ENCODE measurements around the gene S100A12.
"Not testable (repeated sequence)": the region's sequence is repeated elsewhere in the genome, so short reads cannot be mapped to it uniquely, and the experiment has no call there.

S100A12 gene

DNA sequence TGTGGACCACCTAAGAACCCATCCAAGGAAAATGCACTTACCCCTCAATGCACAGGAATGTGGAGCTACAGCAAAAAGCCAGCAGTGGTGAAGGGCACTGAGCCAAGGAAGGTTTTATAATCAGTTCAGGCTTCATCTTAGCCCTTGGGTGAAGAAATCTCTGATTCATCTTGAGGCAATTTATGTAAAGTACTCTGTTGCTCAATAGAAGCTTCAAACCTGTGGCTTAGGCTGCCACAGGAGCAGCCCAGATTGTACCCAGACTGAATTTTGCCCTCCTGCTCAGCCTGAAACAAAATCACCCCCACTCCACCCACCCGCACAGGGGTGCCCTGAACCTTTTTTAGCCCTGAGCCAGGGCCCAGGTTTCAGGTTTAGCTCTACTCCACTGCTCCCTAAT, at the start of gene S100A12:
TSS of gene S100A12 (minus strand) at position 111 of the 400 bp plus-strand sequence. CDS start 1,029 bp downstream, outside the sequence.
- peak; percentile 82 for DNase-seq (ENCODE audit: low spot score)

DNA sequence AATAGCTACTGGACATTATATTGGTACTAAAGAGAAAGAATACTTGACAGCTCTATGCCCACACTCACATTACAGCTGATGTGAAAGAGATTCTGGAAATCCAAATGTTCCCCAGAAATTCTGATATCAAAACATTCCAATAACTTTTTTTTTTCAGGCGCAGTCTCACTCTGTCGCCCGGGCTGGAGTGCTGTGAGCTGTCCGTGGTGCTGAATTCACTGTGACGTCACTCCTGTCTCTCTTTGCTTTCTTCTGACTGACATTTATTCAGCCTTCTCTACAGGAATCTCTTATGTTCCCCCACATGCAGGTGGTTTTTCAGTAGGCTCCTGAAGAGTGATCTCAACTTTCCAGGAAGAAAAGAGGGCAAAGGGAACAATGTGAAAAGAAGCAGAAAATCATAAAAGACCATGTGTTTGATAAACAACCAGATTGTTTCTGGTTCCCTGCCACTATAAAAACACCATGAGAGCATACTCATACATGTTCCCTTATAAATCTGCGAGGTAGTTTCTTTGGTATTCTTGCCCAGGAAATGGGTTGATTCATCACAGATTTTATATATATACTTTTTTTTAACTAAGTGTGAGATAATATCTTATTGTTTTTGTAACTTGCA, 47.1 kb upstream of the S100A12 start:
- DNase-seq (ENCODE audit: low spot score), result peak; percentile 62

DNA sequence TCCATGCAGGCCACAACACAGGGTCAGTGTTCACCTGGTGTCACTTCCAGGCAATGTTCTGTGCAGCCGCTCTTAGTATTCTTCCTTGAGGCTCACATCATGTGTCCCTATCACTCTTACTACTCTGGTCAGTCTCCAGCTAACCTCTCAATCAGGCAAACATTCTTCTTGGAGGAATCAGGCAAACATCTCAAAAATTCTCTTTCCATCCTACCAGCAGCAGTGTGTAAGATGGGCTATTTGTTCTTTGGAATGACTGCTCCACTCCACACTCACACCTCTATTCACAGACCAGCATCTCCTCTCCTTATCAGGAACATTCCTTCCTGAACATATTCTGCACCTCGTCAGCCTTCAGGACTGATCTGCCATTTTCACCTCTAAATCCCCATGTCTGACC, 44.9 kb upstream of the S100A12 start:
- no peak for DNase-seq (ENCODE audit: low spot score)

DNA sequence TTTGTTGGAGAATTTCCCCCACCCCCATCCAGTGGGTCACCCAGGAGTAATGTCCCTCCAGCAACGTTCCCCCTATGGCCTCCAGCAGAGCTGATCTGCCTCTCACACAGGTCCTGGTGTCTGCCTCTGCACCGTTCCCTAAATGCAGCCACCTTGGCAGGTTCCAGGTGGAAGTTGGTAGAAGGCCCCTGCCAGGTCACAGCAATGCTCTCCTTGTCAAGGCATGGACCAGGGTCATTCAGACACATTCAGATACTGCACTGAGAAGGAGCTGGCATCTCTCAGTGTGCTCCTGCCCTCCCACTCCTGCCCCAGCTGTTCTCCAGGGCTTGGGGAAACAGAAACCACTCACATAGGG, 44.0 kb upstream of the S100A12 start:
- not testable (repeated sequence) for DNase-seq (ENCODE audit: low spot score)

DNA sequence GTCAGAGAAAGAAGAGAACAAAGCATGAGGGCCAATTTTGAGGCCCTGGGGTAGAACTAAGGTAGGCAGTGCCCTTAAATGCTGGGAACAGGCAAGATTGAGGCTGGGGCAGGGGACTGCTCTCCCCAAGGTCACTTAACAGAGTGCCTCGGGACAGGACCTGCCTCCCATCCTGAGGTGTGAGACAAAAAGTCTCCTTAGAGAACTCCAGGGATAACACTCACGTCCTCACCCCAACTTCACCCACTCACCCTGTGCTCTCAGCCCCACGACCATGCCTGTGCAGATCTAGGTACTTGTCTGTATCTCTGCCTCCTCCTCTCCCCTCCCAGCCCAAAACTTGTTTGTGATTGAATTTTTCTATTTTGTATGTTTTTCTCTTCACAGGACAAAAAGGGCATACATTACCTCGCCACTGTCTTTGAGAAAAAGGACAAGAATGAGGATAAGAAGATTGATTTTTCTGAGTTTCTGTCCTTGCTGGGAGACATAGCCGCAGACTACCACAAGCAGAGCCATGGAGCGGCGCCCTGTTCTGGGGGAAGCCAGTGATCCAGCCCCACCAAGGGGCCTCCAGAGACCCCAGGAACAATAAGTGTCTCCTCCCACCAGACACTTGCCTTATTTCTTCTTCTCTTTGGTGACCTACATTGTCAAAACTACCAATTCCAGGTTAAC, 43.5 kb upstream of the S100A12 start:
- DNase-seq (ENCODE audit: low spot score), result not testable (repeated sequence)

DNA sequence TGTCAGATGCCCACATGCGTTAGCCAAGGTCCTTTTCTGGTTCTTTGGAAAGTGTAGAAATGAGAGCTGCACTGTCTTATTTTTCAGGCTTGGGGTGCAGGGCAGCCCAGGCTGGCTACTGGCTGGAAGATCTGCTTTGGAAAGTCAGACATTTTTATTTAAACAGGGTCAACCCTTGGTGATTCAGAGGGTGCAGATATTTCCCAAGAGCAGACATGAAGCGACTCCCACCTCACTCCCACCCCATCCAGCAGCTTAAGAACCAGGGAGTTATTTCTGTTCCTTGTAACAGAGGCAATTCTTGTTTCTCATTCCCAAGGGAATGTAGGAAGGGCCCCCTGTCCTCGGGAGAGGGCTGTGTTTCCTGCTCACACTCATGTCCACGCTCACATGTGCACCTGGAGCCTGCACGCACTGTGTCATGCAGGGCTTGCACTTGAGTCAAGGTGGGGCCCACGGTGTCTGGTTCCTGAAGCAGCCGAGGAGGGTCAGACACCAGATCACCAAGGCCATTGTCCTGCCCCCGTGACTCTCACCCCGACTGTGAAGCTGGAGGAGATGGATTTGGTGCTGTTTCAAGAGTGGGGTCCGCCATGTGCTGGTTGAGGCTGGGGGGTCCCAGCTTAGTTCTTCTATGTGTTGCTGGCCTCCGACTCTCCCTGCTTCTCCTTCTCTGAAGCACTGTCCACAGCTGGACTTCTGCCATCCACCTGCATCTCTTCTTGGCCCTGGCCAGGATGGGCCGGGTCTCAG, 41.9 kb upstream of the S100A12 start:
- DNase-seq (ENCODE audit: low spot score), result no peak

DNA sequence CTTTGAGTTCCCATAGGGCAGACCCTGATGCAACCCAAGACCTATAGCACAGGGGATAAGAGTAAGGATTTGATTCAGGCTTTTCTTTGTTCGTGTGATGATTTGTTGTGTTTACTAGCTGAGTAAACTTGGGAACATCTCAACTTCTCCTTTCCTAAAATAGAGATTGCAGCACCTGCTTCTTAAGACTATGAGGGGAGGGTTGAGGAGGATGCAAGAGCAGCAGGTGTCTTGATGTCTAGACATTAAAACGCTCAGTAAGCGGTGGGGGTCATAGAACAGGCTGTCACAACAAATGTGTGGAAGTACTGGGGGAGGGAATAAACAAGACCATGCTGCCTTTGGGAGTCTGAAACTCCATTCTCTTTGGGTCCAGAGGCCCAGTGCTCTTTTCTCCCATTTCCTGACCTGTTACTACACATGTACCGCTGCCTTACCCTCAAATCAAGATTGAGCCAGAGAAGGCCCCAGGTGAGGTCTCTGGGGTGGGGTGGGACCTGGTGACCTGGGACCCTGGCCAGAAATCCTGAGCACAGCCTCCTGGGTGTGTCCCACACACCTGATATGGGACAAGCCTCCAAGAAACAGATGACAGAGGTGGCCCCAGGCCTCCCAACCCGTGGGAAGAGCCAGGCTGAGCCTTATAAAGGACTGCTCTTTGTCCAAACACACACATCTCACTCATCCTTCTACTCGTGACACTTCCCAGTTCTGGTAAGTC, 40.6 kb upstream of the S100A12 start, which contains the start of gene S100A7A:
TSS of gene S100A7A (plus strand) at position 671 of the 721 bp plus-strand sequence. CDS start 1,563 bp downstream, outside the sequence.
- DNase-seq (ENCODE audit: low spot score), result no peak

DNA sequence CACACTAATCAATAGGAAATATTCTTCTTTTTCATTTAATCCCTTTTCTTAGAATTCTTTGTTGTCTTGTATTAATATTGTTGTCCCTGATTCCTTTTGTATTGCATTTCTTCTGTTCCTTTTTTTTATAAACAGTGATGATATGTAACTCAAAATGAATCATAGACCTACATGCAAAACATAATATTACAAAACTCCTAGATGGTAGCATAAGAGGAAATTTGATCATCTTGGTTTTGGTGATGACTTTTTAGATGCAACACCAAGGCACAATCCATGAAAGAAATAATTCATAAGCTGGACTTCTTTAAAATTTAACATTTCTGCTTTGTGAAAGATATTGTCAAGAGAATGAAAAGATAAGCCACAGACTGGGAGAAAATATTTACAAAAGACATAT, 38.5 kb upstream of the S100A12 start:
- DNase-seq (ENCODE audit: low spot score), result not testable (repeated sequence)

DNA sequence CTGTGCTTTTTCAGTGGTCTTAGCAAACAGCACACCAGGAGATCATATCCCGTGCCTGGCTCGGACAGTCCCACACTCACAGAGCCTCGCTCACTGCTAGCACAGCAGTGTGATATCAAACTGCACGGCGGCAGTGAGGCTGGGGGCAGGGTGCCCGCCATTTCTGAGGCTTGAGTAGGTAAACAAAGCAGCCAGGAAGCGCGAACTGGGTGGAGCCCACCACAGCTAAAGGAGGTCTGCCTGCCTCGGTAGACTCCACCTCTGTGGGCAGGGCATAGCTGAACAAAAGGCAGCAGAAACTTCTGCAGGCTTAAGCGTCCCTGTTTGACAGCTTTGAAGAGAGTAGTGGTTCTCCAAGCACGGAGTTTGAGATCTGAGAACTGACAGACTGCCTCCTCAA, 31.9 kb upstream of the S100A12 start:
- not testable (repeated sequence) for DNase-seq (ENCODE audit: low spot score)

DNA sequence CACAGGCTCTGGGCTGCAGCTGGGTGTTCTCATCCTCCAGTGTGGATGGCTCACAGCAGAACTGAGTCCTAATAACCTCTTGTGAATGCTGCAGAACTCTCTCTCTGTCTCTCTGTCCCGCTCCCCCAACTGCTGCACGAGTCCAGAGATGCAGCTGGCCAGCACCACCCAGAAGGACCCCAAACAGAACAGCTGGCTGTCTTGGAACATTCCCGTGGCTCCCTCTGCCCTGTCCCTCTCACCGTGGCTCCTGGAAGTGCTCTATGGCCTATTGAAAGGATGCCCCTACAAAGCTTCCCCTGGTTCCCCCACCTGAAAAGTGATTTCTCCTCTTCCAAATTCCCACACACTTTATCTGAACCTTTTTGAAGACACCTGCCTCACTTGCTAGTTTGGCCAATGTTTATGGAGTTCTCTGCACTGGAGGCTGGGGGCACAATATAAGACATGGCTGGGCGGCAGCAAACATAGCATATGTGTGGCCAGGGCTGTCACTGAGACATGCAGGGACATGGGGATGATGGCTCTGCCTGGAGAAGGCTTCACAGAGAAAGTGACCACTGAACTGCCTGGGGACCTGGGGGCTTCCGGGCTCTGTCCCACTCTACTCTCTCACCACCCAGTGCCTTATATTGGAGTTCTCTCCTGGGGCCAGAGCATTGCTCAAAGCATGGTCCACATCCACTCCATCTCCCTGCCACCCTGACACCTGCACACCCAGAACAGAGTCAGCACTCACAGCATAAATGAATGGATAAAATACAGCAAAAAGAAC, 30.6 kb upstream of the S100A12 start:
- DNase-seq (ENCODE audit: low spot score), result not testable (repeated sequence)

DNA sequence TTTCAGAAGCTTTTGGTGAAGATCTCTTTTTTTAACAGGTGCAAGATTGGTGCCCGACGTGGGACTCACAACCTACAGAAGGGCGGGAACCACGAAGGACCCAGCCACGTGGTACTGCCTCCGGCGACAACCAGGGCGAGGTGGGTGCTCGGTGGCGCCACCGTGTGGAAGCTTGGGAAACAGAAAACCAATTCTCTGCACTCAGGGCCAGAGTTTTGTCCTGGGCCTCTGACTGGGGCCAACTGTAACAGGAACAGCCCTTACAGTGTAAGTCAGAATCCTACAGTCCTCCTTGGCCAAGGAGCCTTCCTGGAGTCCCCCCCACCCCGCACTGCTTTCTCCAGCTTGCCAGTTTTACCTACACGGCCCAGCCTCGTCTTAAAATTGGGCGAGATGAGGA, 29.3 kb upstream of the S100A12 start:
- no peak for DNase-seq (ENCODE audit: low spot score)

DNA sequence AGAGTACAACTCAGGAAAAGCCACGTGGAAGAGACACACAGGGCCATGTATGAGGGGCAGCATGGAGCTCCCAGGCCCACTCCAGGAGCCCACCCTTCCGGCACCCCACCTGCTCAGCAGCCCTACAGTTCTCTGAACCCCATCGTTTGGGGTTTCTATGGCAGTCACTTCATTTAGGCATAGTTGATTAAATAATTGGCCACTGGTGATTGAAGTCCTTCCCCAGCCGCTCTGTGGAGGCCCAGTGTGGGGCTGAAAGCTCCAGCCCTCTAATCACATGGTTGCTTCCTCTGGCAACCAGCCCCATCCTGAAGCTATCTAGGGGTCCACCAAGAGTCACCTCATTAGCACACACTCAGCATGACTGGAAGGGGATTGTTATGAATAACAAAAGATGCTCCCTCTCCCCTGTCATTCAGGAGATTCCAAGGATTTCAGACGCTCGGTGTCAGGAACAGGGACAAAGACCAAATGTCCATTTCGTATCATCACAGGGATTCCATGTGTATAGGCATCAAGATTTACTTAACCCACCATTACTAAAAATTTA, 28.7 kb upstream of the S100A12 start:
- no peak for DNase-seq (ENCODE audit: low spot score)

DNA sequence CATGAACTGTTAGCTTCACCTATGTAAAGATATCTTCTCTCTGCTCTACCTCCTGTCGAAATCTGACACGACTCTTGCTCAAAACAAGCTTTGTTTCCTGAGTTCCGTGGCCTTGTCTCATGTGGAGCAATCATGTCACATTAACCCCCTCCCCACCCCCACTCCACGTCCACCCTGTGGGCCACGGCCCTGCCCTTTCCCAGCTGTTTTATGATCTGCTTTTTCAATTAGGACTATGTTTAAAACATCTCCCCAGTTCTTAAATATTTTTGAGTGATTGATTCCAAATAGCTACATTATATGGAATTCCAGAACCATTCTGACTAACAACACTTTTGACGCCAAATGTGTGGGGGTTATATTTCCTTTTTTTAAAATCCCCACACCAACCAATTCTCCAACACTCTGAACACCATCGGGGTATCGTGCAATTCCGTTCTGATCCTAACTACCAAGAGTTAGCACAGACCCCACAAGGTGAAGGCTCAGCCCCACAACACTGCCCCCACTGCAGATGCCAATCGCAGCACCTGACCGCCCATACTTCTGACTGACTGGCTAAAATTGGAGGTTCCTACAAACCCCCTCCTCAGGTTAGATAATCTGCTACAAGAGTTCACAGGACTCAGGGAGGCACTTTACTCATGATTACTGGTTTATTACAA, 28.1 kb upstream of the S100A12 start:
- DNase-seq (ENCODE audit: low spot score), result no peak

DNA sequence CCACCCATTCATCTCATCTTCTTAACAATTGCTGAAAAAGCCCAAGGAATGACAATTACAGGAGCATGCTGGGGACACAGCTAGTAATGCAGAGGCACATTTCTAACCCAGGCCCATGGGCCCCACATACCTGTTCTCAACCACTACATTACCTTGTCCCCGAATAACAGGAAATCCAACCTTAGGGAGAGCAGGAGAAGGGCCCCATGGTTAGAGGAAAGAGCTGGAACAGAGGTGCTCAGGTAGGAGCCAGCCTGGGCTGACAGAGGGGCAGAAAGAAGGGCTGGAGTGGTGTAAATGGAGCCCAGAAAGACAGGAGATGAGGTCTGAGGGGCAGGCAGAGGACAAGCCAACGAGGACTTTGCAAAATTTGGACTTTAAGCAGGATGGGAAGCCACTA, 26.8 kb upstream of the S100A12 start:
- no peak for DNase-seq (ENCODE audit: low spot score)

DNA sequence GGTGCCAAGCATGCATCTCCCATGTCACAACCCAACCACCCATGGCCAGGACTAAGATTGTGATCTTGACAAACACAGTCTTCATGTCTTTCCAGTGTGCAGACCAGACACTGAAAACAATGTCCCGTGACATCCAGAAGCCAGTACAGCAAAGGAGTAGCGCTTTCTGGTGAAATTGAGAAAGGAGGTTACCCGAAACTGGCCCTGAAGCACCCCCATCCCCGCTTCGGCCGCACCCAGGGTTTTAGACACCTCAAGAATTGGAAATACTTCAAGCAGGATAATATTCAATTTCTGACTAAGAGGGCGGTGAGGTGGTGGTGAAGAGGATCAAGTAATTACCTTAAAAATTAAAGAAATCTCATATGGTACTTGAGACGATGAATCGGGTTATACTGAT, 26.0 kb upstream of the S100A12 start:
- no peak for DNase-seq (ENCODE audit: low spot score)

DNA sequence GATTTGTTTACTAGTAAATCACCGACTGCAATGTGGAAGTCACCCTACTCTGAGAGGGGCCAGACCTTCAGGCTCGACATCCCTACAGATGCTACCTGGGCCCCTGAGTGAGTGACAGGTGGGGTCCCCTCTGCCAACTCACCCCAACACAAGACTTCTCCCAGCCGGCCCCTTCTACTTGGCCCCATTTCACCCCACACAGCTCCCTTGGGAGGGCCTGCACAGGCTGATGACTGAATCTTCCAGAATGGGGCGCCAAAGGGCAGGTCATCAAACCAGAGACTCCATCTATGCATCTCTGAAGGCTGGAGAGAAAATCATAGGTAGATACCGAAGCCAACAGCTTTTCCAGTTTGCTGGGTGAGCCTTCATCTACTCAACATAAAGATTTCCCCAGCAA, 24.8 kb upstream of the S100A12 start:
- DNase-seq (ENCODE audit: low spot score), result no peak

DNA sequence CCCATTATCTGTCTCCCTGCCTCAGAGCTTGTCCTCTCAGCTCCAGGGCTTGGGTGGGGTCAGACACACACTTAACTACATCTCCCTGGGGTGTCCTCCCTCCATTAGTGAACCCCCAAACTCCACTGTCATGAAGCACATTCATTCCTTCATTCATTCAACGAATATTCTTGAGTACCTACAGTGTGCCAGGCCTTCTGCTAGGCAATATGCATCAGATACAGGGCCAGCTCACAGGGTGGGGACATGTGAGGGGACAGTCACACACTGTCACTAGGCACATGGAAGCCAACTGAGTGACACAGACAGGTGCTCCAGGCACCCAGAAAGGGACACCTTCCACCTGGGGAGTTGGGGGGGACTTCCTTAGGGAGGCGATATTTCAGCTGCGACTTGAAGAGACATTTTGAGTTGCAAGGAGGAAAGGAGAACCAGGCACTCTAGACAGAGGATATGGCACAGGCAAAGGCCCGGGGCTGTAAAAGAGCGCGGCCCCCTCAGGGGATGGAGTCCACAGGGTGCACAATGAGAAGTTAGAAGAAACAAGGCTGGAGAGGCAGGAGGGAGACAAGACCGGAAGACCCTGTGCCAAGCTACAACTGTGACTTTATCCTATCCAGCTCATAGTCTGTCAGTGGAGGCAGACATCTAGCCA, 24.1 kb upstream of the S100A12 start:
- no peak for DNase-seq (ENCODE audit: low spot score)

DNA sequence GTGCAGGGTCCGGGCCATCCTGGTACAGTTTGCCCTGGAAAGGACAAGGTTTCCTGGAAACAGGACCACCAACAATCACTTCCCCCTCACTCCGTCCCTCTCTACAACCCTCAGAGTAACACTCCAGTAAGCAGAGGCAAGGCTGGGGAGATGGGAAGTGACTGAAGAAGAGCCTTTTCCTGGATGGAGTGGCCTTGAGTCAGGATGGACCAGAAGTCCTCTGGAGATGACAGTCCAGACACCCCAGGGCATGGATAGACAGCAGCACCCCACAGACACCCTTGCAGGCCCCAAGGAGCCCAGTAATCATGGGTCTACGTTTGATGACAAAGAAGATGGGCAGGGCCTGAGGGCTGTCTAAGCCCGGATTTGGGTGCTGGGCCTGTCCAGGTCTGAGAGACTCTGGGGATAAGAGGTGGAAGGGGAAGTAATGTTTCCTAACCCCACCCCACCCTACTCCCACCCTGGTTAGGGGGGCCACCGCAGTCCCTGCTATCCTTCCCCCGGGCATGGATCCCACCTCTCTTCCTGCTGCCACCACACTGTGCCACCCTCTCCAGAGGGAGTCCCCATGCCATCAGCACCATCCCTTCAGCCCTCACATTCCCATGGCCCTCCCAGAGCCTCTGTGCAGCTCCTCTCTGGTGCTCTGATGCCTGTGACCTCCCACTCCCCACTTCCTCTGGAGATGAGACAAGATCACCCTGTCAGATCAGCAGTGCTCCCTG, 22.7 kb upstream of the S100A12 start:
- DNase-seq (ENCODE audit: low spot score), result no peak

DNA sequence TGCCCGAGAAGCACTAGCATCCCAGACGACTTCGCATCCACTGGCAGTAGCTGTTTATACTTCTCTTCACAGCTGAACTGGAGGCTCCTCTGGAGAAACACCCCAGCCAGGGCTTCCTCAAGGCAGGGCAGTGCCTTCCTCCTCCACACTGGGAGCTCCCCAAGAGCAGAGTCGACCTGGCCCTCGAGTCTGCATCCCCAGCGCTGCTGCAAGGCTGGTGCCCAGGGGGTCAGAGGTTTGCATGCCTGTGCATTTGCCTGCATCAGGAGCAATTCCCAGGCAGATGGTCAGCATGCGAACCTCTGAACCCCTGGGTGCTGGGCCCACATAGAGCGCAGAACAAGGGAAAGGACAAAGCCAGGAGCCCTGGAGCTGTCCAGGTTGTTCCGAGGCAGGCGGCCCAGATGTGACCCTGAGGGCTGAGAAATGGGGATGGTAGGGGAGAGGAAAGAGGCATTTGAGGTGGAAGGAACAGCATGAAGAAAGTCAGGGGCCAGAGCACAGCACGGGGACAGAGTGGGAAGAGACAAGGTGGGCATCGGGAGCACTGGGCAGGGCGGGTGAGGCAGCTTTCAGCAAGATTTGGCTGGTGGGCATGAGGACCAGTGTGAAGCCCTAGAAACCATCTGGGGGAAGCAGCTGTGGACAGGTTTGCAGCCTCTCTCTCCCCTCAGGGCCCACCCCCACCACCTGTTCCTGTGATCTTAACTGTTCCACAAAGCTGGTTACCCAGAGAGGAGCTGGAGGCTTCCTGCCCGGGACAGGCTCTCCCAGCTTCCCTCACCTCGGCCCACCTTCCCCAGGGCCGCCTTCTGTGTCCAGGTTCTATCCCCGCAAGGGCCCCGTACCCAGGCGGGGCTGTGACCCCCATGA, 21.9 kb upstream of the S100A12 start:
- no peak for DNase-seq (ENCODE audit: low spot score)
